SJSA1 (cell line): ENCODE measurements around the gene PROM2. TPM values are rescaled to one million over a fixed set of nuclear protein-coding genes. Genes with fewer than 3 reads are reported as not detected.

Source experiments
- DNase-seq, 2 experiments: peaks; one replicate each; pipeline ENCODE4 v3.0.0-alpha.2; 2015 to 2020; ENCODE audit warnings: low spot score in 2 of 2, low read depth in 1 of 2
- H3K27ac ChIP-seq: fragments of 250-450 bp; sonication (Bioruptor Pico); 2 replicates; pipeline ENCODE4 v1.5.1; 2020; ENCODE audit warnings: mild to moderate bottlenecking, moderate library complexity
- H3K27me3 ChIP-seq: fragments of 250-450 bp; sonication (Bioruptor Pico); replicated peaks from 2 replicates; pipeline ENCODE4 v1.5.1; 2020; ENCODE audit warnings: mild to moderate bottlenecking, moderate library complexity
- H3K36me3 ChIP-seq: fragments of 250-450 bp; sonication (Bioruptor Pico); 2 replicates; pipeline ENCODE4 v1.5.1; 2020; ENCODE audit warnings: mild to moderate bottlenecking
- H3K4me1 ChIP-seq: fragments of 250-450 bp; sonication (Bioruptor Pico); replicated peaks from 2 replicates; pipeline ENCODE4 v1.6.1; 2021; ENCODE audit warnings: mild to moderate bottlenecking
- H3K4me3 ChIP-seq: fragments of 250-450 bp; sonication (Bioruptor Pico); 2 replicates; pipeline ENCODE4 v1.5.1; 2020; ENCODE audit warnings: mild to moderate bottlenecking
- H3K9me3 ChIP-seq: fragments of 250-450 bp; sonication (Bioruptor Pico); replicated peaks from 2 replicates; pipeline ENCODE4 v1.5.1; 2020; ENCODE audit warnings: mild to moderate bottlenecking
- total RNA-seq: library from RNA; depleted of rRNA; stranded (reverse); fragments of >200 nt; shearing (Covaris generic); gene quantifications from 2 replicates; pipeline ENCODE4 v1.2.3, GENCODE V29; 2014; rRNA removed

PROM2 gene
- total RNA-seq, 1 experiment from 2014 or later: 9.2 TPM

DNA sequence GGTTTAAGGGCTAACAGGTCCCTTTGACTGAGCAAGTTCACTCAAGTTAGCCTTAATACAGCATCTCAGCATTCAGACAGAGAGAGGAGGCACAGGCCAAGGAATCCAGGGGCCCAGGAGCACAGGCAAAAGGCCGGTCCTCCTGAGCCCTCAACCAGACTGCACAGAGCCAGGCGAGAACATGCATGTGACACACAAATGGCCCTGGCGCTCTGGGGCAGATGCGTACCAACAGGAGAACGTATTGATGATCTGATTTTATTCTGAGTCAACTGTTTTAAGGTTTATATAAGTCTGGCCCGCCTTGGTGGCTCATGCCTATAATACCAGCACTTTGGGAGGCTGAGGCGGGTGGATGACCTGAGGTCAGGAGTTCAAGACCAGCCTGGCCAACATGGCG is 57.8 kb downstream of the PROM2 start:
- Histone ChIP-seq H3K27ac (no peak overlapping the region), H3K4me3 (no peak overlapping the region), H3K4me1 (no peaks in the 10 kb centered on the region), H3K36me3 (no peaks in the 10 kb centered on the region), H3K9me3 (no peaks in the 10 kb centered on the region), H3K27me3 (no peaks in the 10 kb centered on the region)
- DNase-seq: no peak

DNA sequence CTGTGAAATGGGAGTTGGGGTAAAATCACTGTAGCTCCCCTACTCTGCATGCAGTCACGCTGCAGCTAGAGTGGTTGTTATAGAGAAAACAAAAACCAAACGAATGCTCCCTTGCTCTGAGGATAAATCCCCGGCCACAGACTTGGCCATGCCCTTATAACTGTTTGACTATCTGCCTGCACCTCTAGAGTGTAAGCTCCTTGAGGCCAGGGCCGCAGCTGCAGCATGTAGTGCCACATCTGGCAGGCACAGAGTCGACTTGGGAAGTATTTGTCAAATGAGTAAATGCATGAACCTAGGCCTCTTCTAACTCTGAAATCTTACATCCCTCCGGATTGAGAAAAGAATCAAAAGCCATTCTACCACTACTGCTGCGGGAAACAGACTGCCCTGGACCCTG is 58.8 kb downstream of the PROM2 start:
- Histone ChIP-seq H3K27ac (no peak overlapping the region), H3K9me3 (no peaks in the 10 kb centered on the region), H3K4me3 (no peak overlapping the region), H3K27me3 (no peaks in the 10 kb centered on the region), H3K36me3 (no peaks in the 10 kb centered on the region), H3K4me1 (no peaks in the 10 kb centered on the region)
- DNase-seq: no peak

DNA sequence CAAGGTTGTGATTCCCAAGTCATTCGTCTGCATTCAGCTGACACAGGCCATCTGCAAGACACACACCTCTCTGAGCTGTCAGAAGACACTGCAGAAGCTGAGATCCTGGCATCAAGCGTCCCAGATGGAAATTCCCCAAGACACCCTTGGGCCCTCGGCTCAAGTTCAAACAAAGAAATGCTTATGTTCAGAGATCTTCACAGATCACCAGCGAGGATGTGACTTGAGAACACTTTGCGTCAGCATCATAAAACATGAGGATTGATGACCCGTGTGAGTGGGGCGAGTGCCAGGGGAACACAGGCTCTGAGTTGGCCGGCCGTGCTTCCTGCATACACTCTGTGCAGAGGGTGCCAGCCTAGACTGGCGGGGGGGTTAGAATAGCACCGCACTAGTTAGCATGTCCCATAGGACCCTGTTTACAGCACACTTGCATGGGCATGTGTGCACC is 59.7 kb downstream of the PROM2 start:
- DNase-seq: no peak
- Histone ChIP-seq H3K36me3 (no peaks in the 10 kb centered on the region), H3K27ac (no peak overlapping the region), H3K4me1 (no peaks in the 10 kb centered on the region), H3K9me3 (no peaks in the 10 kb centered on the region), H3K27me3 (no peaks in the 10 kb centered on the region), H3K4me3 (no peak overlapping the region)

DNA sequence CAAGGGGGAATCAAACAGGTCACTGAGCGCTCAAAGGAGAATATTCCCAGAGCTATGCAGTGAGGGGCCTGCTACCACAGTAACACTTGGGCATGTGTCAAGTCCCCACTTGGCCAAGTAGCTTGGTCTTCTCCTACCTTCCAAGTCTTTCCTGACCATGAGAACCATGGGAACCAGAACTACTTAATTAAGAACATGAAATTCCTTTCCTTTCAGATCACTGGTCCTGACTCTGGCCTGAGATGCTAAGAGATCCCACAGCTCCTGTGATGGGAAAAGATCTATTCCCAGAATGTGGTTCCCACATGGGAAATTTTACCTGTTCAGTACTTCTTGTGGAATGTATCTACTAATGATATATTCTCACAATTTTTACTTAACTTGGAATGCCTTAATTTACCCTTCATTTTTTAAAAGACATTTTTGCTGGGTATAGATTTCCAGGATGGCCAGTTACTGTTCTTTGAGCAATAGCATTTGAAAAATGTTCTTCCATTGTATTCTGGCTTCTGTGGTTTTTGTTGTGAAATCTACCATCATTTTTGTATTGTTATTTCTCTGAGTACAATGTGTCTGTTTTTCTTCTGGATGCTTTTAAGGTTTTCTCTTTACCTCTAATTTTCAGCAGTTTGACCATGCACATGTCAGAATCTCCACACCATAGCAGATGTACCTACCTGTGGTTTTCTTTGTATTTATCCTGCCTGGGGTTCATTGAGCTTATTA is 60.8 kb downstream of the PROM2 start:
- Histone ChIP-seq H3K4me1 (no peaks in the 10 kb centered on the region), H3K27ac (no peak overlapping the region), H3K27me3 (no peaks in the 10 kb centered on the region), H3K36me3 (no peaks in the 10 kb centered on the region), H3K4me3 (no peak overlapping the region), H3K9me3 (no peaks in the 10 kb centered on the region)
- no peak for DNase-seq

DNA sequence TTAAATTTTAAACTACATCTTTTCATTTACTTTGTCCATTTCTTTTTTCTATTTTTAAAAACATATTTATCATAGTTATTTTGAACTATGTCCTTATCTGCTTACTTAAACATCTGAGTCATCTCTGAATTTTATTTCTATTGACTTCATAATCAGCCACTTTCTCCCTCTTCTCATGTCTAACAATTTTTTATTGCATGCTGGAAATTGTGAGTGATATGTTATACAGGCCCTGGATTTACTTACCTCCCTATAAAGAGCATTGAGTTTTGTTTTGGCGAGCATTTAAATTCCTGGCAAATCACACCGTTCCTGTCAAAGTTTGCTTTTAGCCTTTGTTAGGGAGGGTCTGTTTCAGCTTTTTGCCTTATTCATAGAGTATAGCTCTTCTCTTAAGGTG is 62.2 kb downstream of the PROM2 start:
- Histone ChIP-seq H3K27ac (no peak overlapping the region), H3K27me3 (no peaks in the 10 kb centered on the region), H3K4me3 (no peak overlapping the region), H3K4me1 (no peaks in the 10 kb centered on the region), H3K9me3 (no peaks in the 10 kb centered on the region), H3K36me3 (no peaks in the 10 kb centered on the region)
- DNase-seq: no peak

DNA sequence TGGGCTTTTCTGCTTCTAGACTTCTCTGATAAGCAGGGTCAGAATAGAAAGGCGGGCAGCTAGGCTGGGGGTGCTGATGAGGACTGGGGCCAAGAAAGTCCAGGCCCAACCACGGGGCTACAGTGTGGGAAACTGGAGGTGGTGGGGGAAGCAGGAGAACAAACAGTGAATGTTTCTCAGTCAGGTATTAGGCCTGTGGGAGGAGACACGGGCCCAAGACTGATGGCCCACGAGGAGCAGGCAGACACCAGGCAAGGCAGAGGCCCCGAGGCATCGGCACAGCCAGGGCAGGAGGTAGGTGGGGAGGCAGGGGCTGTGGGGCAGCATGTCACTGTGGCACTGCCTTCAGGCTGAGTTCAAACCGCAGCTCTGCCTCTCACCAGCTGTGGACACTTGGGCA is 63.6 kb downstream of the PROM2 start:
- no peaks in the 10 kb centered on the region for H3K9me3 ChIP-seq
- H3K27ac ChIP-seq: no peak overlapping the region
- H3K4me1 ChIP-seq: no peaks in the 10 kb centered on the region
- no peak for DNase-seq
- H3K4me3 ChIP-seq: no peak overlapping the region
- no peaks in the 10 kb centered on the region; the same call in 1 of the 2 replicates for H3K27me3 ChIP-seq
- H3K36me3 ChIP-seq: no peaks in the 10 kb centered on the region

Other genes starting within 250 kb of the PROM2 start
- gene MAL, start 248.7 kb upstream of the PROM2 start, total RNA-seq: not detected in 2 replicates
- gene MRPS5, start 152.6 kb upstream of the PROM2 start, total RNA-seq: 57.4 and 97.1 TPM in 2 replicates
- 8.2 and 8.9 TPM in 2 replicates for gene ZNF514, start 114.6 kb upstream of the PROM2 start, total RNA-seq
- gene ZNF2, start 108.6 kb upstream of the PROM2 start, total RNA-seq: 4.2 and 4.8 TPM in 2 replicates
- gene ZNF892, start 66.9 kb upstream of the PROM2 start, total RNA-seq: 1.9 TPM in 2 replicates
- gene KCNIP3, start 22.9 kb downstream of the PROM2 start, total RNA-seq: 0.47 TPM in 1 of 2 replicates, not detected in the other
- gene FAHD2A, start 128.3 kb downstream of the PROM2 start, total RNA-seq: 42.5 and 52.7 TPM in 2 replicates
- not detected in 2 replicates for gene TRIM43B, start 210.3 kb downstream of the PROM2 start, total RNA-seq